Measurements from ENCODE around the gene ARMC2. TPM values are rescaled to one million over a fixed set of nuclear protein-coding genes. Genes with fewer than 3 reads are reported as not detected.

Gene ARMC2
- total RNA-seq, 1 donor from 2014 or later: 9.5 TPM

DNA sequence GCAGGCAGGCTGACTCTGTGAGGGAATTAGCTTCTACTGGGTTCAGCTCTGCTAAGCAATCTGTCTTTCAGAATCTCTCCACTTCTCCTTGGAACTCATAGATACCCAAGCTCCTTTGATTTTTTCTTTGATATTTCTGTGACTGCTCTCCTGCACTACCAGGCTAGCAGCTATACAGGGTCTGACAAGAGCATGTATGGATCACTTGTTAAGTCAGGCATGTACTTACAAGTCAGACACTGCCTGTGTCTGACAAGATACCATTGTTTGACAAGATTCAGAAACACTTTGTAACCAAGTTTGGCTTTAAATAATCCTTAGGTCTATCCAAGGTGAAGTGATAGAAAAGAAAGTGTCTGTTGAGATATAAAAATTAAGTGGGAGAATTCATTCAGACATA is 167.0 kb downstream of the ARMC2 start:
- ATAC-seq (ENCODE audit: poor library complexity) (no peak), DNase-seq (no peak)
- intact Hi-C loops (cut with DNase I): no loop called here

DNA sequence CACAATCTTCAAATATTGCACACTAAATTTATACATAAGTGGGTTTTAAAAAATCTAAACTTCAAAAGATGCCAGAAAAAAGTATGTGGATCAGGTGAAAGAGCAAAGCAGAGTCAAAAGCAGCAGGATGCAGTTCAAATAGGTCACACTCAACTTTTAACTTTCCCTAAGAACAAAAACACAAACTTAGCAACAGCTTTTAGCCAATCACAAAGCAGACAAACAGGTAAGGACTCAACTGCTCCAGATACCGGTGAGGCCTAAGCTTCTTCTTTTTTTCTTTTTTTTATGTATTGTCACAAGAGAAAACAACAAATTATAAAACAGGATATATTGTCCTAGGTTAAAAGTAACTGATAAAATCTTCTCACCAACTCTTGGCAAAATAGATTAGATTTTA is 171.7 kb downstream of the ARMC2 start:
- DNase-seq (no peak), ATAC-seq (ENCODE audit: poor library complexity) (no peak)
- intact Hi-C loops (cut with DNase I): no loop called here

DNA sequence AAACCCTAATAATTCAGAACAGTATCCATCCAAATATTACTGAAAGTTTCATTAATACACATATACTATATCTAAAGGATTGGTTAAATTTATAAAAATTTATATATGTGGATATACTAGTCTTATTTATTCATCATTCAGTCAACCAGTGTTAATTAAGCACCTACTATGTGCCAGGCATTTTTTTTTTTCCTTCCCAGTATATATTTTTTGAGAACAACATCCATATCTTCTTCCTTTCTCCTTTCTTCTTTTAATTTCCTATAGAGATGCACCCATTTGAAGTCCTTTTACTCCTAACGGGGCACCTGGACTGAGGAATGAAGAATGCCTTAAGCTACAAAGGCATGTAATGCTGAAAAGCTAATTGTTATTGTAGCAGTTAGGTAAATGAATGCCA is 173.6 kb downstream of the ARMC2 start:
- ATAC-seq (ENCODE audit: poor library complexity) (no peak), DNase-seq (no peak)
- intact Hi-C loops (cut with DNase I): no loop called here

DNA sequence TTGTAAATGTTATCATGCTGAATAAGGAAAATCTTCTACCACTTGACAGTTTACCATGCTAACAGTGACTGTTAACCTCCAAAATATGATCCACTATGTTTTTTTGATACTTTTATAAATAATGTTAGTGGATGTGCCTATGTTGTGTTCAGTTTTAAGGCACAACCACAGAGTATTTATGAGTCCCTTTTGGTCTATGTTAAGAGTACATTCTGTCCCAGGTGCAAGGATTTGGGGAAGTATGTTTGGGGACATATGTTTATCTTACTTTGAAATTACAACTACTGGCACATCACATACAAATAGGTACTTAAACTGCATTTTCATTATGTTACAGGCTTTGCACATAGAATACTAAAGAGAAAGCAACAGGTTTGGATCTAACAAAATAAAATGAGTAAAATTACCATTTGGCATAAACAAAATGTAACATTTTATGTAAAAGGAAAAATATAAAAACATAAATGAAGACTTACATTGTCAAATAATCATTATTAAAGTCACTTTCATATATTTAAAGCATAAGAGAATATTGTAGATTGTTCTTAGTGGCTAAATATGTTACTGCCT is 175.2 kb downstream of the ARMC2 start:
- DNase-seq (no peak), ATAC-seq (ENCODE audit: poor library complexity) (no peak)
- intact Hi-C loops (cut with DNase I): no loop called here

Other genes with a start within 250 kb of the ARMC2 start
- 64.1 TPM for gene SESN1, start 246.4 kb downstream of the ARMC2 start, total RNA-seq
- 6.3 TPM for gene CEP57L1, start 247.1 kb downstream of the ARMC2 start, total RNA-seq